Liver (tissue), 9 donors: ENCODE data around the gene ZNF536. TPM values are rescaled to one million over a fixed set of nuclear protein-coding genes. Genes with fewer than 3 reads are reported as not detected.

Experiments
- DNase-seq: peaks from one replicate; pipeline ENCODE4 v3.0.0-alpha.2; 2017; ENCODE audit warnings: low spot score
- H3K27ac ChIP-seq, 2 donors: one replicate each; pipeline ENCODE4 v1.7.0; 2013; ENCODE audit warnings: inconsistent platforms in 2 of 2, low read length in 2 of 2, control low read depth in 1 of 2, low read depth in 1 of 2, mild to moderate bottlenecking in 1 of 2
- H3K27me3 ChIP-seq, 4 donors: one replicate each; pipeline versions ENCODE4 v1.6.1 to v1.7.0; 2013; ENCODE audit warnings: low read length in 3 of 4, inconsistent platforms in 1 of 4, mild to moderate bottlenecking in 1 of 4, moderate library complexity in 1 of 4; ENCODE audit not compliant: control insufficient read depth in 4 of 4, insufficient read depth in 4 of 4
- H3K36me3 ChIP-seq, 4 donors: one replicate each; pipeline versions ENCODE4 v1.6.1 to v1.7.0; 2013; ENCODE audit warnings: low read length in 3 of 4, mild to moderate bottlenecking in 3 of 4, low read depth in 1 of 4, moderate library complexity in 1 of 4; ENCODE audit not compliant: control insufficient read depth in 4 of 4, insufficient read depth in 3 of 4
- H3K4me1 ChIP-seq, 4 donors: one replicate each; pipeline versions ENCODE4 v1.6.1 to v1.7.0; 2013; ENCODE audit warnings: low read length in 3 of 4, mild to moderate bottlenecking in 3 of 4, moderate library complexity in 1 of 4; ENCODE audit not compliant: control insufficient read depth in 4 of 4, insufficient read depth in 4 of 4
- H3K4me3 ChIP-seq, 3 donors: one replicate each; pipeline versions ENCODE4 v1.6.1 to v1.7.0; 2013; ENCODE audit warnings: low read length in 3 of 3, control low read depth in 1 of 3, low read depth in 1 of 3, mild to moderate bottlenecking in 1 of 3
- H3K9ac ChIP-seq, 2 donors: one replicate each; pipeline ENCODE4 v1.7.0; 2013; ENCODE audit warnings: low read length in 2 of 2, mild to moderate bottlenecking in 2 of 2, moderate library complexity in 2 of 2, control low read depth in 1 of 2, low read depth in 1 of 2
- H3K9me3 ChIP-seq, 4 donors: one replicate each; pipeline versions ENCODE4 v1.6.1 to v1.7.0; 2013; ENCODE audit warnings: low read length in 3 of 4; ENCODE audit not compliant: control insufficient read depth in 4 of 4
- EGR1 ChIP-seq, 2 donors: IDR thresholded peaks; 2 replicates each; pipeline ENCODE4 v1.6.1; 2016 to 2018; ENCODE audit warnings: antibody characterized with exemption in 2 of 2, low read depth in 2 of 2
- FOXA1 ChIP-seq: IDR thresholded peaks from 2 replicates; pipeline ENCODE4 v1.6.1; 2016; ENCODE audit warnings: antibody characterized with exemption
- FOXA2 ChIP-seq: IDR thresholded peaks from 2 replicates; pipeline ENCODE4 v1.6.1; 2016; ENCODE audit warnings: antibody characterized with exemption
- GABPA ChIP-seq, 2 donors: IDR thresholded peaks in 1 of 2; conservative IDR thresholded peaks in 1 of 2; 2 replicates each; pipeline ENCODE4 v1.6.1; 2016; ENCODE audit warnings: antibody characterized with exemption in 2 of 2, mild to moderate bottlenecking in 1 of 2, moderate library complexity in 1 of 2
- HNF4A ChIP-seq, 2 donors: conservative IDR thresholded peaks; 2 replicates each; pipeline ENCODE4 v1.6.1; 2016; ENCODE audit warnings: antibody characterized with exemption in 2 of 2, mild to moderate bottlenecking in 2 of 2
- HNF4G ChIP-seq: IDR thresholded peaks from 2 replicates; pipeline ENCODE4 v1.6.1; 2016; ENCODE audit warnings: antibody characterized with exemption
- JUND ChIP-seq, 2 donors: IDR thresholded peaks; 2 replicates each; pipeline ENCODE4 v1.6.1; 2016; ENCODE audit warnings: antibody characterized with exemption in 2 of 2
- NR2F2 ChIP-seq: IDR thresholded peaks from 2 replicates; pipeline ENCODE4 v1.6.1; 2016; ENCODE audit warnings: antibody characterized with exemption
- RAD21 ChIP-seq, 2 donors: IDR thresholded peaks; 2 replicates each; pipeline ENCODE4 v1.6.1; 2016; ENCODE audit warnings: antibody characterized with exemption in 2 of 2, mild to moderate bottlenecking in 2 of 2
- RXRA ChIP-seq, 2 donors: IDR thresholded peaks; 2 replicates each; pipeline ENCODE4 v1.6.1; 2017 to 2018; ENCODE audit warnings: antibody characterized with exemption in 2 of 2, mild to moderate bottlenecking in 1 of 2
- SP1 ChIP-seq: IDR thresholded peaks from 2 replicates; pipeline ENCODE4 v1.6.1; 2018; ENCODE audit warnings: antibody characterized with exemption, mild to moderate bottlenecking
- TAF1 ChIP-seq: conservative IDR thresholded peaks from 2 replicates; pipeline ENCODE4 v1.6.1; 2016; ENCODE audit warnings: antibody characterized with exemption, mild to moderate bottlenecking
- YY1 ChIP-seq: IDR thresholded peaks from 2 replicates; pipeline ENCODE4 v1.6.1; 2016; ENCODE audit warnings: antibody characterized with exemption, mild to moderate bottlenecking
- WGBS: extraction: QIAGEN DNeasy Blood & Tissue Kit; methylation state at CpG from one replicate; pipeline ENCODE4 v1.1.7; 2013; 5-methylcytosine and 5-hydroxymethylcytosine counted together
- polyA plus RNA-seq, 2 donors: library from polyadenylated mRNA; stranded (reverse) in 1 of 2; unstranded in 1 of 2; fragments of 200-250 nt in 1 of 2; fragments of >200 nt in 1 of 2; fragmentation: Nextera tagmentation in 1 of 2; extraction: Ambion mirVana in 1 of 2; gene quantifications; one replicate each; pipeline versions ENCODE4 v1.2.1 to v1.2.3, GENCODE V29; 2013 to 2015
- total RNA-seq, 2 donors: library from RNA; depleted of rRNA; stranded (reverse); fragments of >200 nt; gene quantifications; one replicate each; pipeline ENCODE4 v1.2.3, GENCODE V29; 2014
- TF ChIP-seq, protein P1 (sequence below): fragments of 150-350 bp; IDR thresholded peaks from 2 replicates; pipeline ENCODE4 v1.5.1; 2017; ENCODE audit warnings: improper control_type of control experiment, low read depth, low read length; ENCODE audit not compliant: missing input control
- TF ChIP-seq, protein P2 (sequence below): IDR thresholded peaks from 2 replicates; pipeline ENCODE4 v1.6.1; 2016; ENCODE audit warnings: antibody characterized with exemption, mild to moderate bottlenecking
- TF ChIP-seq, protein P3 (sequence below): IDR thresholded peaks from 2 replicates; pipeline ENCODE4 v1.6.1; 2016; ENCODE audit warnings: antibody characterized with exemption
- TF ChIP-seq, protein P4 (sequence below): IDR thresholded peaks from 2 replicates; pipeline ENCODE4 v1.6.1; 2016; ENCODE audit warnings: antibody characterized with exemption
- TF ChIP-seq, protein P5 (sequence below): IDR thresholded peaks from 2 replicates; pipeline ENCODE4 v1.6.1; 2016; ENCODE audit warnings: antibody characterized with exemption
- donor health status: healthy.
- donor health status: healthy.
- donor health status: healthy.
- donor health status: healthy.
- donor health status: healthy.

ZNF536 gene
- total and polyA plus RNA-seq, 4 donors, result 0.02 to 0.17 (median 0.08) TPM

DNA sequence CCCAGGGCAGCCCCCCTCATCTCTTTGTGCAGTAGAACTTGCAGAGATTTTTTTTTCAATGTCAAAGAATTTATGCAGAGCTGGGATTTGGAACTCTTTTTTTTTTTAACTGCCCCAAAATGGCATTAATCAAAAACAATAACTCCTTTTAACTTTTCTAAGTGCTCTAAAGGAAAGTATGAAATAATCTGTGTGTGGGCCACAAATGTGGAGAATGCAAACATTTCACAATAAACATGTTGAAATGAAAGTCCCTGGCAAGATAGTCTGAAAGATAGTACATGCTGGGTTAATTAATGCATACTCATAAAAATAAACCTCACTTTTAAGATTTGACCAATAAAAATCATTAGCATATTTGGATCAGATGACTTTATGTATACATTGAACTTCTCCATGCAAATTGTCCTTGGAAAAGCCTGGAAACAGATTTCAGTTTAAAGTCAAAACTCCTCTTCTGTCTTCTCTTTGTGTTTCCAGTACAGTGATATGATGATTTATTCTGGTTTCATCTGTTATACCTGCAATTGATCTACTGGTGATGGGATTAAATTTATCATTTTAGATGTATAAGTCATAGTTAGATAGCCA, 30.5 kb upstream of the ZNF536 start (continued):
- TF ChIP-seq, protein P1, sequence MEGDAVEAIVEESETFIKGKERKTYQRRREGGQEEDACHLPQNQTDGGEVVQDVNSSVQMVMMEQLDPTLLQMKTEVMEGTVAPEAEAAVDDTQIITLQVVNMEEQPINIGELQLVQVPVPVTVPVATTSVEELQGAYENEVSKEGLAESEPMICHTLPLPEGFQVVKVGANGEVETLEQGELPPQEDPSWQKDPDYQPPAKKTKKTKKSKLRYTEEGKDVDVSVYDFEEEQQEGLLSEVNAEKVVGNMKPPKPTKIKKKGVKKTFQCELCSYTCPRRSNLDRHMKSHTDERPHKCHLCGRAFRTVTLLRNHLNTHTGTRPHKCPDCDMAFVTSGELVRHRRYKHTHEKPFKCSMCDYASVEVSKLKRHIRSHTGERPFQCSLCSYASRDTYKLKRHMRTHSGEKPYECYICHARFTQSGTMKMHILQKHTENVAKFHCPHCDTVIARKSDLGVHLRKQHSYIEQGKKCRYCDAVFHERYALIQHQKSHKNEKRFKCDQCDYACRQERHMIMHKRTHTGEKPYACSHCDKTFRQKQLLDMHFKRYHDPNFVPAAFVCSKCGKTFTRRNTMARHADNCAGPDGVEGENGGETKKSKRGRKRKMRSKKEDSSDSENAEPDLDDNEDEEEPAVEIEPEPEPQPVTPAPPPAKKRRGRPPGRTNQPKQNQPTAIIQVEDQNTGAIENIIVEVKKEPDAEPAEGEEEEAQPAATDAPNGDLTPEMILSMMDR, result no peak
- TF ChIP-seq RXRA (IDR thresholded peaks at IDR 0.05) (no peak), JUND (IDR thresholded peaks at IDR 0.05) (no peak)

DNA sequence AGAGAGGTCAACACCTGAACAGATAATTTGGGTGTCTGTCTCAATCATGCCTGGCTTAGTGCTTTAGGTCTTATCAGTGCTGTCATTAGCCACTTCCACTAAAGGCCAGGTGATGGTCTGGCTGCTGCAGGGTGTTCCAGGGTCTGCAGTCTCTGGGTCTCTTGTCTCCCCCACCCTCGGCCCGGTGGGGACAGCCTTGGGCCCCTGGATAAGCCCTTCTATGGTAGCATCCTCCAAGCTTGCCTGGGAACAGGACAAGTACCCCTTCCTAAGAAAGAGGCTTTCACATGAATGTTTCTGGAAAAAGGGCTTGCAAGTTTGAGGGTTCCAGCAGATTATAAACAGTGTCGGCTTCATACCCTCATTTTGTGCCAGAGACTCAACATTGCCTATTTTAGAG, 29.3 kb upstream of the ZNF536 start:
- Histone ChIP-seq H3K9ac (no peak overlapping the region), H3K4me3 (no peak overlapping the region), H3K4me1 (no peaks in the 10 kb centered on the region), H3K27ac (no peak overlapping the region), H3K36me3 (no peaks in the 10 kb centered on the region), H3K27me3 (peaks cover 0 to 6% (median 0%) of the 10 kb centered on the region in 4 donors), H3K9me3 (peaks cover 0 to 2% (median 0%) of the 10 kb centered on the region in 4 donors)
- WGBS, result 73% methylated on average over 3 of the region's 3 CpGs
- DNase-seq, result no peak
- no peak for TF ChIP-seq GABPA (IDR thresholded peaks at IDR 0.05 in 1 of 2, conservative IDR thresholded peaks at IDR 0.05 in 1 of 2)
- no peak for TF ChIP-seq NR2F2
- no peak for TF ChIP-seq HNF4A (conservative IDR thresholded peaks at IDR 0.05)
- TF ChIP-seq JUND (IDR thresholded peaks at IDR 0.05), result no peak
- no peak for TF ChIP-seq EGR1 (IDR thresholded peaks at IDR 0.05; ENCODE audit: low read depth in 2 of 2)
- no peak for TF ChIP-seq RAD21 (IDR thresholded peaks at IDR 0.05)
- TF ChIP-seq TAF1, result no peak
- TF ChIP-seq, protein P1, result no peak
- no peak for TF ChIP-seq RXRA (IDR thresholded peaks at IDR 0.05)
- TF ChIP-seq, protein P2, sequence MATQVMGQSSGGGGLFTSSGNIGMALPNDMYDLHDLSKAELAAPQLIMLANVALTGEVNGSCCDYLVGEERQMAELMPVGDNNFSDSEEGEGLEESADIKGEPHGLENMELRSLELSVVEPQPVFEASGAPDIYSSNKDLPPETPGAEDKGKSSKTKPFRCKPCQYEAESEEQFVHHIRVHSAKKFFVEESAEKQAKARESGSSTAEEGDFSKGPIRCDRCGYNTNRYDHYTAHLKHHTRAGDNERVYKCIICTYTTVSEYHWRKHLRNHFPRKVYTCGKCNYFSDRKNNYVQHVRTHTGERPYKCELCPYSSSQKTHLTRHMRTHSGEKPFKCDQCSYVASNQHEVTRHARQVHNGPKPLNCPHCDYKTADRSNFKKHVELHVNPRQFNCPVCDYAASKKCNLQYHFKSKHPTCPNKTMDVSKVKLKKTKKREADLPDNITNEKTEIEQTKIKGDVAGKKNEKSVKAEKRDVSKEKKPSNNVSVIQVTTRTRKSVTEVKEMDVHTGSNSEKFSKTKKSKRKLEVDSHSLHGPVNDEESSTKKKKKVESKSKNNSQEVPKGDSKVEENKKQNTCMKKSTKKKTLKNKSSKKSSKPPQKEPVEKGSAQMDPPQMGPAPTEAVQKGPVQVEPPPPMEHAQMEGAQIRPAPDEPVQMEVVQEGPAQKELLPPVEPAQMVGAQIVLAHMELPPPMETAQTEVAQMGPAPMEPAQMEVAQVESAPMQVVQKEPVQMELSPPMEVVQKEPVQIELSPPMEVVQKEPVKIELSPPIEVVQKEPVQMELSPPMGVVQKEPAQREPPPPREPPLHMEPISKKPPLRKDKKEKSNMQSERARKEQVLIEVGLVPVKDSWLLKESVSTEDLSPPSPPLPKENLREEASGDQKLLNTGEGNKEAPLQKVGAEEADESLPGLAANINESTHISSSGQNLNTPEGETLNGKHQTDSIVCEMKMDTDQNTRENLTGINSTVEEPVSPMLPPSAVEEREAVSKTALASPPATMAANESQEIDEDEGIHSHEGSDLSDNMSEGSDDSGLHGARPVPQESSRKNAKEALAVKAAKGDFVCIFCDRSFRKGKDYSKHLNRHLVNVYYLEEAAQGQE, result no peak
- TF ChIP-seq, protein P3, sequence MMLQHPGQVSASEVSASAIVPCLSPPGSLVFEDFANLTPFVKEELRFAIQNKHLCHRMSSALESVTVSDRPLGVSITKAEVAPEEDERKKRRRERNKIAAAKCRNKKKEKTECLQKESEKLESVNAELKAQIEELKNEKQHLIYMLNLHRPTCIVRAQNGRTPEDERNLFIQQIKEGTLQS, result no peak
- no peak for TF ChIP-seq FOXA2
- no peak for TF ChIP-seq YY1
- TF ChIP-seq HNF4G, result no peak
- no peak for TF ChIP-seq SP1
- TF ChIP-seq, protein P4, sequence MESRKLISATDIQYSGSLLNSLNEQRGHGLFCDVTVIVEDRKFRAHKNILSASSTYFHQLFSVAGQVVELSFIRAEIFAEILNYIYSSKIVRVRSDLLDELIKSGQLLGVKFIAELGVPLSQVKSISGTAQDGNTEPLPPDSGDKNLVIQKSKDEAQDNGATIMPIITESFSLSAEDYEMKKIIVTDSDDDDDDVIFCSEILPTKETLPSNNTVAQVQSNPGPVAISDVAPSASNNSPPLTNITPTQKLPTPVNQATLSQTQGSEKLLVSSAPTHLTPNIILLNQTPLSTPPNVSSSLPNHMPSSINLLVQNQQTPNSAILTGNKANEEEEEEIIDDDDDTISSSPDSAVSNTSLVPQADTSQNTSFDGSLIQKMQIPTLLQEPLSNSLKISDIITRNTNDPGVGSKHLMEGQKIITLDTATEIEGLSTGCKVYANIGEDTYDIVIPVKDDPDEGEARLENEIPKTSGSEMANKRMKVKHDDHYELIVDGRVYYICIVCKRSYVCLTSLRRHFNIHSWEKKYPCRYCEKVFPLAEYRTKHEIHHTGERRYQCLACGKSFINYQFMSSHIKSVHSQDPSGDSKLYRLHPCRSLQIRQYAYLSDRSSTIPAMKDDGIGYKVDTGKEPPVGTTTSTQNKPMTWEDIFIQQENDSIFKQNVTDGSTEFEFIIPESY, result no peak
- no peak for TF ChIP-seq FOXA1
- TF ChIP-seq, protein P5, sequence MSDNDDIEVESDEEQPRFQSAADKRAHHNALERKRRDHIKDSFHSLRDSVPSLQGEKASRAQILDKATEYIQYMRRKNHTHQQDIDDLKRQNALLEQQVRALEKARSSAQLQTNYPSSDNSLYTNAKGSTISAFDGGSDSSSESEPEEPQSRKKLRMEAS, result no peak
